H1 (cell line): ENCODE measurements around the gene GNAI2. TPM values are rescaled to one million over a fixed set of nuclear protein-coding genes. Genes with fewer than 3 reads are reported as not detected.

Source experiments
- BACH1 ChIP-seq: IDR thresholded peaks from 2 replicates; pipeline ENCODE4 v1.6.1; 2012; ENCODE audit warnings: low read length, improper control_type of control experiment
- EZH2 ChIP-seq: fragments of 200-600 bp; sonication (generic); IDR thresholded peaks from 2 replicates; pipeline ENCODE4 v1.7.1; 2012; ENCODE audit warnings: low read depth, mild to moderate bottlenecking, moderate library complexity, low read length, inconsistent platforms; ENCODE audit not compliant: severe bottlenecking
- MAX ChIP-seq: IDR thresholded peaks from 2 replicates; pipeline ENCODE4 v1.6.1; 2012; ENCODE audit warnings: inconsistent platforms
- NRF1 ChIP-seq: IDR thresholded peaks from 2 replicates; pipeline ENCODE4 v1.6.1; 2011; ENCODE audit warnings: mild to moderate bottlenecking, low read depth, low read length, improper control_type of control experiment
- ZNF274 ChIP-seq: IDR thresholded peaks from 2 replicates; pipeline ENCODE4 v1.7.0; 2012; ENCODE audit warnings: low read length, borderline replicate concordance; ENCODE audit errors: extremely low read depth
- polyA plus RNA-seq, 7 experiments: library from polyadenylated mRNA; depleted of rRNA in 3 of 7; stranded (reverse) in 5 of 7; unstranded in 2 of 7; fragments of >200 nt in 5 of 7; fragments of 200-250 nt in 2 of 7; gene quantifications; 1 replicate in 5 of 7; 2 replicates in 1 of 7; 4 replicates in 1 of 7; pipeline versions ENCODE4 v1.2.1 to v1.2.3, GENCODE V29; 2011 to 2013; ENCODE audit warnings: missing spikeins in 2 of 7, mixed read lengths in 2 of 7
- total RNA-seq: library from RNA; stranded (reverse); fragmentation: NEBNext Ultra II Directional; extraction: Animal tissue kit (Norgen Biotek cat#: 25700); gene quantifications from 2 replicates; pipeline ENCODE4 v1.2.1, GENCODE V29; 2021

The GNAI2 gene
- total and polyA plus RNA-seq, 2 of the 8 experiments (the other 6 are each of a cell fraction or from before 2014, with no cell fraction given) = 168 to 539 TPM

GRCh38 chr3:50218448-50218847 is 17.6 kb upstream of the GNAI2 start (continued):
- no peak for TF ChIP-seq BACH1
- no peak for TF ChIP-seq MAX
- TF ChIP-seq EZH2 = no peak
- TF ChIP-seq ZNF274 = no peak
- no peak for TF ChIP-seq NRF1
